H9 (cell line): ENCODE results near the gene CNDP2. TPM values are rescaled to one million over a fixed set of nuclear protein-coding genes. Genes with fewer than 3 reads are reported as not detected.

Source experiments
- DNase-seq: peaks from one replicate; pipeline ENCODE4 v3.0.0-alpha.2; 2017
- H2AFZ ChIP-seq: one replicate; pipeline ENCODE4 v1.6.1; 2013; ENCODE audit warnings: mild to moderate bottlenecking, low read length, control low read depth, moderate library complexity
- H2AK5ac ChIP-seq: 2 replicates; pipeline ENCODE4 v1.6.1; 2013; ENCODE audit warnings: low read length, control low read depth, mixed read lengths; ENCODE audit not compliant: insufficient read length
- H2BK120ac ChIP-seq: one replicate; pipeline ENCODE4 v1.6.1; 2013; ENCODE audit warnings: low read depth, mild to moderate bottlenecking, low read length, control low read depth, inconsistent platforms; ENCODE audit not compliant: poor library complexity, severe bottlenecking
- H2BK12ac ChIP-seq: 2 replicates; pipeline ENCODE4 v1.6.1; 2013; ENCODE audit warnings: low read length, control low read depth, mixed read lengths, low read depth; ENCODE audit not compliant: insufficient read length
- H2BK15ac ChIP-seq: 2 replicates; pipeline ENCODE4 v1.6.1; 2013; ENCODE audit warnings: low read depth, low read length, control low read depth
- H2BK20ac ChIP-seq: one replicate; pipeline ENCODE4 v1.6.1; 2013; ENCODE audit warnings: low read depth, mild to moderate bottlenecking, low read length, control low read depth, inconsistent platforms; ENCODE audit not compliant: poor library complexity, severe bottlenecking
- H2BK5ac ChIP-seq: 2 replicates; pipeline ENCODE4 v1.6.1; 2013; ENCODE audit warnings: low read length, control low read depth, mixed read lengths; ENCODE audit not compliant: insufficient read length
- H3K14ac ChIP-seq: 2 replicates; pipeline ENCODE4 v1.6.1; 2013; ENCODE audit warnings: low read length, control low read depth; ENCODE audit not compliant: insufficient read depth
- H3K18ac ChIP-seq: 2 replicates; pipeline ENCODE4 v1.6.1; 2013; ENCODE audit warnings: low read depth, mild to moderate bottlenecking, mixed read lengths, low read length, control low read depth; ENCODE audit not compliant: insufficient read length
- H3K23ac ChIP-seq: 2 replicates; pipeline ENCODE4 v1.6.1; 2013; ENCODE audit warnings: low read length, control low read depth, mixed read lengths, low read depth; ENCODE audit not compliant: insufficient read length
- H3K23me2 ChIP-seq: 2 replicates; pipeline ENCODE4 v1.6.1; 2013; ENCODE audit warnings: low read depth, mild to moderate bottlenecking, mixed read lengths, low read length, control low read depth; ENCODE audit not compliant: insufficient read length, poor library complexity, severe bottlenecking
- H3K27ac ChIP-seq: 2 replicates; pipeline ENCODE4 v1.5.1; 2013; ENCODE audit warnings: low read length, control low read depth, mixed read lengths, low read depth; ENCODE audit not compliant: insufficient read length
- H3K27me3 ChIP-seq: 2 replicates; pipeline ENCODE4 v1.6.1; 2013; ENCODE audit warnings: low read length, control low read depth, inconsistent platforms; ENCODE audit not compliant: insufficient read depth
- H3K4ac ChIP-seq: 2 replicates; pipeline ENCODE4 v1.6.1; 2013; ENCODE audit warnings: low read depth, mild to moderate bottlenecking, control low read depth, inconsistent platforms, low read length, moderate library complexity
- H3K4me1 ChIP-seq: 2 replicates; pipeline ENCODE4 v1.6.1; 2013; ENCODE audit warnings: low read length, control low read depth, inconsistent platforms; ENCODE audit not compliant: insufficient read depth
- H3K4me2 ChIP-seq: 2 replicates; pipeline ENCODE4 v1.6.1; 2013; ENCODE audit warnings: low read length, control low read depth, mixed read lengths; ENCODE audit not compliant: insufficient read length, insufficient read depth
- H3K56ac ChIP-seq: 2 replicates; pipeline ENCODE4 v1.6.1; 2013; ENCODE audit warnings: low read depth, mild to moderate bottlenecking, mixed read lengths, low read length, control low read depth; ENCODE audit not compliant: insufficient read length
- H3K79me1 ChIP-seq: 2 replicates; pipeline ENCODE4 v1.6.1; 2013; ENCODE audit warnings: low read depth, mild to moderate bottlenecking, moderate library complexity, low read length, control low read depth, inconsistent platforms; ENCODE audit not compliant: insufficient read depth, poor library complexity, severe bottlenecking
- H3K79me2 ChIP-seq: 2 replicates; pipeline ENCODE4 v1.6.1; 2013; ENCODE audit warnings: low read length, control low read depth, inconsistent platforms; ENCODE audit not compliant: insufficient read depth
- H3K9ac ChIP-seq: 2 replicates; pipeline ENCODE4 v1.6.1; 2013; ENCODE audit warnings: low read length, control low read depth, mixed read lengths; ENCODE audit not compliant: insufficient read length; ENCODE audit errors: extremely low read depth
- H3K9me3 ChIP-seq: one replicate; pipeline ENCODE4 v1.6.1; 2013; ENCODE audit warnings: low read depth, low read length, inconsistent platforms; ENCODE audit not compliant: control insufficient read depth
- H3T11ph ChIP-seq: one replicate; pipeline ENCODE4 v1.6.1; 2013; ENCODE audit warnings: mild to moderate bottlenecking, low read length, control low read depth, inconsistent platforms
- H4K20me1 ChIP-seq: one replicate; pipeline ENCODE4 v1.6.1; 2013; ENCODE audit not compliant: control insufficient read depth, insufficient read length, insufficient read depth
- H4K5ac ChIP-seq: 2 replicates; pipeline ENCODE4 v1.6.1; 2013; ENCODE audit warnings: low read depth, mild to moderate bottlenecking, mixed read lengths, low read length, control low read depth; ENCODE audit not compliant: insufficient read length
- H4K8ac ChIP-seq: replicated peaks from 2 replicates; pipeline ENCODE4 v1.6.1; 2013; ENCODE audit warnings: low read length, control low read depth, mixed read lengths, low read depth; ENCODE audit not compliant: insufficient read length
- H4K91ac ChIP-seq: 2 replicates; pipeline ENCODE4 v1.6.1; 2013; ENCODE audit warnings: low read depth, mild to moderate bottlenecking, moderate library complexity, mixed read lengths, low read length, control low read depth; ENCODE audit not compliant: insufficient read length
- H3K27ac Mint-ChIP-seq, 3 experiments: 2 replicates in 2 of 3; 3 replicates in 1 of 3; pipeline ENCODE4 v1.8.0; 2020 to 2021; ENCODE audit warnings: mixed read lengths in 3 of 3, mild to moderate bottlenecking in 1 of 3, moderate library complexity in 1 of 3
- H3K27me3 Mint-ChIP-seq: 2 replicates; pipeline ENCODE4 v1.8.0; 2021; ENCODE audit warnings: low read depth, mild to moderate bottlenecking, moderate library complexity, mixed read lengths
- H3K36me3 Mint-ChIP-seq, 3 experiments: 2 replicates in 2 of 3; 3 replicates in 1 of 3; pipeline ENCODE4 v1.8.0; 2020 to 2021; ENCODE audit warnings: low read depth in 3 of 3, mixed read lengths in 3 of 3; ENCODE audit not compliant: insufficient read depth in 1 of 3
- H3K4me1 Mint-ChIP-seq, 2 experiments: 2 replicates each; pipeline ENCODE4 v1.8.0; 2020; ENCODE audit warnings: mixed read lengths in 2 of 2
- H3K4me3 Mint-ChIP-seq, 2 experiments: 2 replicates in 1 of 2; 3 replicates in 1 of 2; pipeline ENCODE4 v1.8.0; 2020 to 2021; ENCODE audit warnings: mild to moderate bottlenecking in 2 of 2, mixed read lengths in 2 of 2, moderate library complexity in 1 of 2
- H3K9me3 Mint-ChIP-seq, 2 experiments: 2 replicates in 1 of 2; 3 replicates in 1 of 2; pipeline ENCODE4 v1.8.0; 2020; ENCODE audit warnings: mild to moderate bottlenecking in 2 of 2, mixed read lengths in 2 of 2, moderate library complexity in 1 of 2
- WGBS: extraction: QIAGEN DNeasy Blood & Tissue Kit; methylation state at CpG from one replicate; pipeline ENCODE4 v1.1.7; 2013; ENCODE audit warnings: missing lambda C conversion rate, low lambda C conversion rate, mixed read lengths; ENCODE audit not compliant: insufficient read length; ENCODE audit errors: extremely low coverage; 5-methylcytosine and 5-hydroxymethylcytosine counted together
- total RNA-seq: library from RNA; stranded (reverse); gene quantifications from 2 replicates; pipeline ENCODE4 v1.2.1, GENCODE V29; 2021
- TF ChIP-seq, protein P1 (sequence below): fragments of 200-600 bp; sonication (generic); conservative IDR thresholded peaks from 3 replicates; pipeline ENCODE4 v1.8.0; 2021; ENCODE audit warnings: antibody characterized with exemption, mild to moderate bottlenecking

CNDP2 gene
- total RNA-seq, 1 experiment from 2014 or later, result 212 TPM

DNA sequence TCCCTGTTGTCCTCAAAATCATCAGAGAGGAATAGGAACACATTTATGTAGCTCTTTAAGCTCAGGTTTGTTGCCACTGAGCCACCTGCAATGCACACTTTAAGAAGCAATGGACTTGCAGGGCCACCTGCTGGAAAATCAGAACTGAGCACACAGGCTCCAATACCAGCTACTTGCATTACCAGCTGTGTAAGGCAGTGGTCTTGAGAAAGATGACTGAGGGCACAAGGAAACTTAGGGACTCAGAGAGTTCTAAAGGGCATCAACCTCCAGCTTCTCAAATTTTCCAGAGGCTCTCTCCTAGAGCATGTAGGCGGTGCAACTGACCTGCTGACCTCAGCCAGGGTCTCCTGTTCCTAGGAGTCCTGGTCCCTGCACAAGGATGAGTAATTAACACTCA, 2.5 kb upstream of the CNDP2 start:
- H3K36me3 Mint-ChIP-seq, result peaks cover 6 to 12% (median 11%) of the 10 kb centered on the region in 3 experiments; a peak in 5 of 7 replicates
- Histone ChIP-seq H3K27ac (no peak overlapping the region), H3K23me2 (peaks cover 7% of the 10 kb centered on the region), H4K20me1 (no peaks in the 10 kb centered on the region), H2BK20ac (no peak overlapping the region), H4K91ac (no peak overlapping the region), H3K9ac (no peak overlapping the region), H3K23ac (no peak overlapping the region), H2BK120ac (no peak overlapping the region), H4K5ac (no peak overlapping the region), H4K8ac (no peak overlapping the region), H3K27me3 (no peaks in the 10 kb centered on the region), H2BK5ac (no peak overlapping the region), H2AK5ac (no peak overlapping the region), H3T11ph (no peak overlapping the region), H3K4ac (no peak overlapping the region), H3K79me2 (peaks cover 9% of the 10 kb centered on the region), H3K4me1 (no peaks in the 10 kb centered on the region), H3K4me2 (no peak overlapping the region), H3K14ac (no peak overlapping the region), H2BK12ac (no peak overlapping the region), H3K9me3 (no peaks in the 10 kb centered on the region), H3K56ac (no peak overlapping the region), H3K18ac (no peak overlapping the region), H2AFZ (no peak overlapping the region), H3K79me1 (peaks cover 4% of the 10 kb centered on the region), H2BK15ac (no peak overlapping the region)
- H3K27ac Mint-ChIP-seq, result no peak overlapping the region; a peak in 1 of 7 replicates
- DNase-seq, result peak; percentile 65
- H3K27me3 Mint-ChIP-seq, result 0 out of 2 replicates have a peak, but pooled peaks cover 1% of the 10 kb centered on the region
- no CpG with 5 or more reads among the region's 1 CpG for WGBS
- peaks cover 12 to 14% of the 10 kb centered on the region in 2 experiments for H3K4me1 Mint-ChIP-seq
- 0 out of 5 replicates have a peak overlapping the region, but pooled peaks of 1 of the 2 experiments have one; percentile 17 for H3K4me3 Mint-ChIP-seq
- peaks cover 2 to 4% of the 10 kb centered on the region in 2 experiments; a peak in 3 of 5 replicates for H3K9me3 Mint-ChIP-seq
- TF ChIP-seq, protein P1, sequence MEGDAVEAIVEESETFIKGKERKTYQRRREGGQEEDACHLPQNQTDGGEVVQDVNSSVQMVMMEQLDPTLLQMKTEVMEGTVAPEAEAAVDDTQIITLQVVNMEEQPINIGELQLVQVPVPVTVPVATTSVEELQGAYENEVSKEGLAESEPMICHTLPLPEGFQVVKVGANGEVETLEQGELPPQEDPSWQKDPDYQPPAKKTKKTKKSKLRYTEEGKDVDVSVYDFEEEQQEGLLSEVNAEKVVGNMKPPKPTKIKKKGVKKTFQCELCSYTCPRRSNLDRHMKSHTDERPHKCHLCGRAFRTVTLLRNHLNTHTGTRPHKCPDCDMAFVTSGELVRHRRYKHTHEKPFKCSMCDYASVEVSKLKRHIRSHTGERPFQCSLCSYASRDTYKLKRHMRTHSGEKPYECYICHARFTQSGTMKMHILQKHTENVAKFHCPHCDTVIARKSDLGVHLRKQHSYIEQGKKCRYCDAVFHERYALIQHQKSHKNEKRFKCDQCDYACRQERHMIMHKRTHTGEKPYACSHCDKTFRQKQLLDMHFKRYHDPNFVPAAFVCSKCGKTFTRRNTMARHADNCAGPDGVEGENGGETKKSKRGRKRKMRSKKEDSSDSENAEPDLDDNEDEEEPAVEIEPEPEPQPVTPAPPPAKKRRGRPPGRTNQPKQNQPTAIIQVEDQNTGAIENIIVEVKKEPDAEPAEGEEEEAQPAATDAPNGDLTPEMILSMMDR, result peak; percentile 67
